Measurements from ENCODE around the gene LRMDA.

DNA sequence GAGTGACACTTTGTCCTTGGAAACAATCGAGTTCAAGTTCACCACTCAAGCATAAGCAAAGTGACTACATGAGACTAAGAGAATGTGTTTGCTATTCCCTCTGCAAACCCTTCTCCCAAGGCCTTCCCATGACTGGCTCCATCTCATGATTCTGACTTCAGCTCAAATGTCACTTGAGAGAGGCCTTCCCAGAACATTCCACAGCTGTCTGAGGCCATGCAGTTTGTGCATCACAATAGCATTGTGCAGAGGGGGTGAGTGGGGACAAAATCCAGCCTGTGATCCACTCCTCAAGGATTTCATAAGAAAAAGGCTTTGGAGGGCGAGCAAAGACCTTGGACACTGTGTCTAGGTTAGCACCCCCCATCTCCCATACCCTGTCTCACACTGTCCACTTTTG lies 6.9 kb upstream of the LRMDA start:
- TF ChIP-seq, protein P1, sequence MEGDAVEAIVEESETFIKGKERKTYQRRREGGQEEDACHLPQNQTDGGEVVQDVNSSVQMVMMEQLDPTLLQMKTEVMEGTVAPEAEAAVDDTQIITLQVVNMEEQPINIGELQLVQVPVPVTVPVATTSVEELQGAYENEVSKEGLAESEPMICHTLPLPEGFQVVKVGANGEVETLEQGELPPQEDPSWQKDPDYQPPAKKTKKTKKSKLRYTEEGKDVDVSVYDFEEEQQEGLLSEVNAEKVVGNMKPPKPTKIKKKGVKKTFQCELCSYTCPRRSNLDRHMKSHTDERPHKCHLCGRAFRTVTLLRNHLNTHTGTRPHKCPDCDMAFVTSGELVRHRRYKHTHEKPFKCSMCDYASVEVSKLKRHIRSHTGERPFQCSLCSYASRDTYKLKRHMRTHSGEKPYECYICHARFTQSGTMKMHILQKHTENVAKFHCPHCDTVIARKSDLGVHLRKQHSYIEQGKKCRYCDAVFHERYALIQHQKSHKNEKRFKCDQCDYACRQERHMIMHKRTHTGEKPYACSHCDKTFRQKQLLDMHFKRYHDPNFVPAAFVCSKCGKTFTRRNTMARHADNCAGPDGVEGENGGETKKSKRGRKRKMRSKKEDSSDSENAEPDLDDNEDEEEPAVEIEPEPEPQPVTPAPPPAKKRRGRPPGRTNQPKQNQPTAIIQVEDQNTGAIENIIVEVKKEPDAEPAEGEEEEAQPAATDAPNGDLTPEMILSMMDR (IDR thresholded peaks at IDR 0.05): no peak
- TF ChIP-seq POLR2A (IDR thresholded peaks at IDR 0.05): no peak
